Thymus (tissue), 11 donors: ENCODE measurements around the gene TKFC. TPM values are rescaled to one million over a fixed set of nuclear protein-coding genes. Genes with fewer than 3 reads are reported as not detected.

Experiments
- DNase-seq, 9 donors: peaks; one replicate each; pipeline ENCODE4 v3.0.0-alpha.2; 2013; ENCODE audit warnings: low spot score in 9 of 9, low read depth in 6 of 9, missing footprints in 1 of 9
- H3K27ac ChIP-seq, 2 donors: one replicate each; pipeline ENCODE4 v1.5.1; 2013; ENCODE audit warnings: control low read depth in 1 of 2, low read depth in 1 of 2, low read length in 1 of 2, mild to moderate bottlenecking in 1 of 2, moderate library complexity in 1 of 2
- H3K27me3 ChIP-seq, 2 donors: one replicate each; pipeline ENCODE4 v1.5.1; 2013; ENCODE audit warnings: low read length in 1 of 2; ENCODE audit not compliant: control insufficient read depth in 2 of 2, insufficient read depth in 1 of 2
- H3K36me3 ChIP-seq, 2 donors: one replicate each; pipeline ENCODE4 v1.5.1; 2013; ENCODE audit warnings: low read length in 1 of 2, mild to moderate bottlenecking in 1 of 2, moderate library complexity in 1 of 2; ENCODE audit not compliant: control insufficient read depth in 2 of 2, insufficient read depth in 2 of 2
- H3K4me1 ChIP-seq, 2 donors: one replicate each; pipeline ENCODE4 v1.5.1; 2013; ENCODE audit warnings: low read length in 2 of 2; ENCODE audit not compliant: control insufficient read depth in 2 of 2, insufficient read depth in 2 of 2
- H3K4me3 ChIP-seq, 2 donors: one replicate each; pipeline ENCODE4 v1.5.1; 2013; ENCODE audit warnings: low read length in 2 of 2, control low read depth in 1 of 2, mild to moderate bottlenecking in 1 of 2
- H3K9me3 ChIP-seq, 2 donors: one replicate each; pipeline ENCODE4 v1.5.1; 2013; ENCODE audit warnings: low read length in 1 of 2, mild to moderate bottlenecking in 1 of 2; ENCODE audit not compliant: control insufficient read depth in 2 of 2, insufficient read depth in 1 of 2
- WGBS: extraction: QIAGEN DNeasy Blood & Tissue Kit; methylation state at CpG from one replicate; pipeline ENCODE4 v1.1.7; 2013; 5-methylcytosine and 5-hydroxymethylcytosine counted together
- polyA plus RNA-seq: library from polyadenylated mRNA; stranded (reverse); fragments of 200-250 nt; gene quantifications from one replicate; pipeline ENCODE4 v1.2.3, GENCODE V29; 2013
- total RNA-seq: library from RNA; stranded (reverse); fragments of 120-200 nt; gene quantifications from one replicate; pipeline ENCODE4 v1.2.4, GENCODE V29; 2013
- donor health status: healthy.

Gene TKFC
- total and polyA plus RNA-seq, 2 donors: 19.8 to 47.4 TPM

DNA sequence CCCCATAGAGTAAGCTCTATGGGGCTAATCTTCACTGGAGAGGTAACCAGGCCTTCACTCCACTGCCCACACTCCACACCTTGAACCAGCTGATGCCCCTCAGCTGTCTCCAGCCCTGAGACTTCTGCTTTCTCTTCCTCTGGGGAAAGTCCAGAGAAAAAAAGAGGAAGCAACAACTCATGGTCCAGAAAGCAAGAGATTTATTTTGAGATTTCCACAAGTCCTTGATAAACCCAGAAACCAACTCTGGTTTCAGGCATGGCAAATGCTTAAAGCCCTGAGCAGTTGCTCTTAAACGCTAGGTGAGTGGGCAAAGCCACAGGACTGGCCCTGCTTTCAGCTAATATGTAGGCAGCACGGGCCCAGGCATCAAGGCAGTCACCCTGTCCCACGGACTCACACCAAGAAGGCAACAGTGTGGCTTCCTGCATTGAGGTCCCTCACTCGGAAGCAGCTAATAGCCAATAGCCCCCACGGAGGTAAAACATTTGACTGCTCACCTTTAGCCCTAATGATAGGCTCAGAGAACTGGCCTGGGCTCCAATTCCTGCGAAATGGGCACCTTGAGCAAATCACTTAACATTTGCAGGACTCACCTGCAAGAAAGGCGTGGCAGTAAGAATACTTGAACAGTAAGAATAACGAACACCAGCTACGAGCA lies 24.3 kb downstream of the TKFC start:
- Histone ChIP-seq H3K36me3 (peaks cover 12 to 23% of the 10 kb centered on the region in 2 donors), H3K9me3 (no peaks in the 10 kb centered on the region), H3K27ac (peak overlapping the region in 1 of 2 donors; percentile 47), H3K4me3 (no peak overlapping the region), H3K4me1 (peaks cover 6 to 10% of the 10 kb centered on the region in 2 donors), H3K27me3 (no peaks in the 10 kb centered on the region)
- DNase-seq: peak in 1 of 9 donors; percentile 29
- 79% methylated on average over 9 of the region's 9 CpGs for WGBS

- Histone ChIP-seq H3K9me3 (no peaks in the 10 kb centered on the region), H3K4me1 (peaks cover 9 to 14% of the 10 kb centered on the region in 2 donors), H3K27me3 (no peaks in the 10 kb centered on the region), H3K4me3 (no peak overlapping the region), H3K36me3 (peaks cover 9 to 19% of the 10 kb centered on the region in 2 donors), H3K27ac (no peak overlapping the region)
- 94% methylated on average over 6 of the region's 6 CpGs for WGBS
- no peak for DNase-seq
Measured at GRCh38 chr11:61357894-61358239, 24.8 kb downstream of the TKFC start.

DNA sequence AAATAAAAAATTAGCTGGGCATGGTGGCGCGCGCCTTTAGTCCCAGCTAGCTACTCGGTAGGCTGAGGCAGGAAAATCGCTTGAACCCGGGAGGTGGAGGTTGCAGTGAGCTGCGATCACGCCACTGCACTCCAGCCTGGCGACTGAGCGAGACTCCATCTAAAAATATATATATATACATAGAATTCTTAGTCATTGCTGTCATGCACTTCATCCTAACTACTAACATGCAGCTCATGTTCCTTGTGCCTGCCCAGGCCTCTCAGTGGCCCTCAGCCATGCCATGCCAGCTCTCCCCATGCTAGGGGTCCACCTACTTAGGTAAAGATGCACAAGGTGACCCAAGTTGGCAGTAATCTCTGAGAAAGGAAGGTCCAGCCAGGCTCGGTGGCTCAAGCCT lies 25.5 kb downstream of the TKFC start:
- H3K4me3 ChIP-seq: no peak overlapping the region
- H3K4me1 ChIP-seq: peaks cover 9 to 21% of the 10 kb centered on the region in 2 donors
- no peaks in the 10 kb centered on the region for H3K27me3 ChIP-seq
- H3K36me3 ChIP-seq: peaks cover 3 to 12% of the 10 kb centered on the region in 2 donors
- no peak for DNase-seq
- H3K27ac ChIP-seq: no peak overlapping the region
- WGBS: 98% methylated on average over 11 of the region's 11 CpGs
- H3K9me3 ChIP-seq: no peaks in the 10 kb centered on the region

GRCh38 chr11:61359516-61359915 lies 26.5 kb downstream of the TKFC start:
- Histone ChIP-seq H3K4me3 (no peak overlapping the region), H3K27ac (no peak overlapping the region), H3K27me3 (no peaks in the 10 kb centered on the region), H3K9me3 (no peaks in the 10 kb centered on the region), H3K4me1 (peaks cover 9 to 21% of the 10 kb centered on the region in 2 donors), H3K36me3 (peaks cover 7 to 13% of the 10 kb centered on the region in 2 donors)
- WGBS: 95% methylated on average over 6 of the region's 6 CpGs
- no peak for DNase-seq

GRCh38 chr11:61361237-61361740 lies 28.3 kb downstream of the TKFC start:
- peak in 2 of 9 donors; percentile 18 to 29 for DNase-seq
- Histone ChIP-seq H3K9me3 (no peaks in the 10 kb centered on the region), H3K27ac (peak overlapping the region; percentile 95 to 99), H3K27me3 (no peaks in the 10 kb centered on the region), H3K36me3 (peaks cover 16 to 23% of the 10 kb centered on the region in 2 donors), H3K4me3 (peak overlapping the region; percentile 69 to 100), H3K4me1 (peaks cover 9 to 21% of the 10 kb centered on the region in 2 donors)
- WGBS: 6% methylated on average over 22 of the region's 22 CpGs

- Histone ChIP-seq H3K4me1 (peaks cover 9 to 21% of the 10 kb centered on the region in 2 donors), H3K27ac (peak within 1 kb of the TSS; percentile 95 to 99), H3K4me3 (peak within 1 kb of the TSS; percentile 69 to 100), H3K9me3 (no peaks in the 10 kb centered on the region), H3K27me3 (no peaks in the 10 kb centered on the region), H3K36me3 (peaks cover 20 to 28% of the 10 kb centered on the region in 2 donors)
- WGBS: under 1% methylated on average over 63 of the region's 63 CpGs
- DNase-seq: peak; percentile 60 to 91 (median 75)
Measured at GRCh38 chr11:61361741-61362541, 28.9 kb downstream of the TKFC start, which contains the start of the genes CYB561A3 and TMEM138. CYB561A3 (minus strand) TSS chr11:61361882; CDS start chr11:61356713, 5,169 bp downstream. TMEM138 (plus strand) TSS chr11:61362374; CDS start chr11:61364391, 2,017 bp downstream.

- H3K36me3 ChIP-seq: peaks cover 26 to 33% of the 10 kb centered on the region in 2 donors
- H3K4me1 ChIP-seq: peaks cover 9 to 21% of the 10 kb centered on the region in 2 donors
- no peaks in the 10 kb centered on the region for H3K27me3 ChIP-seq
- peak in 2 of 9 donors; percentile 14 to 37 for DNase-seq
- peak overlapping the region; percentile 95 to 99 for H3K27ac ChIP-seq
- H3K9me3 ChIP-seq: no peaks in the 10 kb centered on the region
- peak overlapping the region; percentile 69 to 100 for H3K4me3 ChIP-seq
- under 1% methylated on average over 12 of the region's 12 CpGs for WGBS
Measured at GRCh38 chr11:61362542-61362875, 29.5 kb downstream of the TKFC start.

GRCh38 chr11:61364012-61364675 lies 31.1 kb downstream of the TKFC start:
- WGBS: 98% methylated on average over 5 of the region's 5 CpGs
- no peaks in the 10 kb centered on the region for H3K27me3 ChIP-seq
- H3K9me3 ChIP-seq: no peaks in the 10 kb centered on the region
- peaks cover 42 to 48% of the 10 kb centered on the region in 2 donors for H3K36me3 ChIP-seq
- no peak overlapping the region for H3K4me3 ChIP-seq
- H3K27ac ChIP-seq: no peak overlapping the region
- peaks cover 9 to 23% of the 10 kb centered on the region in 2 donors for H3K4me1 ChIP-seq
- DNase-seq: no peak
